Mesenchymal stem cell (in vitro differentiated cells and primary cell): ENCODE measurements around the gene RFWD3.
"Not testable (repeated sequence)": the region's sequence is repeated elsewhere in the genome, so short reads cannot be mapped to it uniquely, and the experiment has no call there.

Experiments
- DNase-seq: peaks from one replicate; pipeline ENCODE4 v3.0.0-alpha.2; 2013
- H2AFZ ChIP-seq: one replicate; pipeline ENCODE4 v1.6.1; 2013; ENCODE audit warnings: low read depth, mild to moderate bottlenecking, control low read depth, inconsistent platforms, low read length, moderate library complexity
- H2AK5ac ChIP-seq: 2 replicates; pipeline ENCODE4 v1.6.1; 2013; ENCODE audit warnings: low read length, moderate library complexity, mild to moderate bottlenecking, inconsistent platforms; ENCODE audit not compliant: severe bottlenecking
- H2BK120ac ChIP-seq: one replicate; pipeline ENCODE4 v1.6.1; 2013; ENCODE audit warnings: low read depth, mild to moderate bottlenecking, inconsistent platforms, low read length, moderate library complexity
- H2BK12ac ChIP-seq, 2 experiments: one replicate each; pipeline ENCODE4 v1.6.1; 2013; ENCODE audit warnings: inconsistent platforms in 2 of 2, low read length in 2 of 2, mild to moderate bottlenecking in 2 of 2, moderate library complexity in 2 of 2, control low read depth in 1 of 2
- H2BK15ac ChIP-seq: one replicate; pipeline ENCODE4 v1.6.1; 2013; ENCODE audit warnings: mild to moderate bottlenecking, low read depth, inconsistent platforms; ENCODE audit not compliant: poor library complexity, severe bottlenecking
- H2BK5ac ChIP-seq: 2 replicates; pipeline ENCODE4 v1.6.1; 2013; ENCODE audit warnings: low read depth, mild to moderate bottlenecking, low read length, control low read depth, inconsistent platforms; ENCODE audit not compliant: poor library complexity, severe bottlenecking
- H3K14ac ChIP-seq, 2 experiments: one replicate each; pipeline ENCODE4 v1.6.1; 2013; ENCODE audit warnings: inconsistent platforms in 2 of 2, low read length in 2 of 2, control low read depth in 1 of 2, mild to moderate bottlenecking in 1 of 2, moderate library complexity in 1 of 2
- H3K18ac ChIP-seq, 2 experiments: one replicate each; pipeline ENCODE4 v1.6.1; 2013; ENCODE audit warnings: inconsistent platforms in 2 of 2, low read length in 2 of 2, control low read depth in 1 of 2, low read depth in 1 of 2, mild to moderate bottlenecking in 1 of 2
- H3K23ac ChIP-seq, 2 experiments: one replicate each; pipeline ENCODE4 v1.6.1; 2013; ENCODE audit warnings: inconsistent platforms in 2 of 2, low read length in 2 of 2, mild to moderate bottlenecking in 2 of 2, moderate library complexity in 2 of 2, control low read depth in 1 of 2
- H3K27ac ChIP-seq: 2 replicates; pipeline ENCODE4 v1.5.1; 2013; ENCODE audit warnings: mild to moderate bottlenecking, moderate library complexity, low read length, control low read depth, inconsistent platforms; ENCODE audit not compliant: poor library complexity, severe bottlenecking
- H3K27me3 ChIP-seq, 2 experiments: 2 replicates each; pipeline versions ENCODE4 v1.6.1 to v1.7.0; 2013; ENCODE audit warnings: low read length in 2 of 2, mild to moderate bottlenecking in 2 of 2, moderate library complexity in 2 of 2, control low read depth in 1 of 2, inconsistent platforms in 1 of 2; ENCODE audit not compliant: control insufficient read depth in 1 of 2, insufficient read depth in 1 of 2
- H3K36me3 ChIP-seq, 2 experiments: 2 replicates each; pipeline versions ENCODE4 v1.6.1 to v1.7.0; 2013; ENCODE audit warnings: low read length in 2 of 2, control low read depth in 1 of 2, inconsistent platforms in 1 of 2, low read depth in 1 of 2, mild to moderate bottlenecking in 1 of 2; ENCODE audit not compliant: insufficient read depth in 2 of 2, control insufficient read depth in 1 of 2
- H3K4ac ChIP-seq, 2 experiments: one replicate each; pipeline ENCODE4 v1.6.1; 2013; ENCODE audit warnings: inconsistent platforms in 2 of 2, low read length in 2 of 2, mild to moderate bottlenecking in 2 of 2, moderate library complexity in 2 of 2, control low read depth in 1 of 2, low read depth in 1 of 2
- H3K4me1 ChIP-seq: 2 replicates; pipeline ENCODE4 v1.6.1; 2013; ENCODE audit warnings: low read depth, low read length, control low read depth; ENCODE audit not compliant: control insufficient read depth, insufficient read depth
- H3K4me2 ChIP-seq: 2 replicates; pipeline ENCODE4 v1.6.1; 2013; ENCODE audit warnings: low read length, mild to moderate bottlenecking, inconsistent platforms; ENCODE audit not compliant: poor library complexity, severe bottlenecking
- H3K4me3 ChIP-seq, 2 experiments: 2 replicates each; pipeline versions ENCODE4 v1.5.1 to v1.7.0; 2013; ENCODE audit warnings: low read length in 2 of 2, mild to moderate bottlenecking in 2 of 2, control low read depth in 1 of 2, low read depth in 1 of 2; ENCODE audit not compliant: insufficient read depth in 1 of 2
- H3K79me1 ChIP-seq: replicated peaks from 2 replicates; pipeline ENCODE4 v1.6.1; 2013; ENCODE audit warnings: mild to moderate bottlenecking, control low read depth, low read length, inconsistent platforms; ENCODE audit not compliant: poor library complexity, severe bottlenecking
- H3K9ac ChIP-seq: 2 replicates; pipeline ENCODE4 v1.7.0; 2013; ENCODE audit warnings: mild to moderate bottlenecking, low read length, moderate library complexity
- H3K9me3 ChIP-seq: 2 replicates; pipeline ENCODE4 v1.7.0; 2013; ENCODE audit warnings: mild to moderate bottlenecking, low read length; ENCODE audit not compliant: control insufficient read depth
- H4K8ac ChIP-seq: one replicate; pipeline ENCODE4 v1.6.1; 2013; ENCODE audit warnings: inconsistent platforms, mild to moderate bottlenecking, low read length, moderate library complexity
- H4K91ac ChIP-seq: one replicate; pipeline ENCODE4 v1.6.1; 2013; ENCODE audit warnings: mild to moderate bottlenecking, low read length, inconsistent platforms
- WGBS: methylation state at CpG from one replicate; pipeline ENCODE4 v1.1.7; 2013; ENCODE audit warnings: mixed read lengths; 5-methylcytosine and 5-hydroxymethylcytosine counted together

The RFWD3 gene

DNA sequence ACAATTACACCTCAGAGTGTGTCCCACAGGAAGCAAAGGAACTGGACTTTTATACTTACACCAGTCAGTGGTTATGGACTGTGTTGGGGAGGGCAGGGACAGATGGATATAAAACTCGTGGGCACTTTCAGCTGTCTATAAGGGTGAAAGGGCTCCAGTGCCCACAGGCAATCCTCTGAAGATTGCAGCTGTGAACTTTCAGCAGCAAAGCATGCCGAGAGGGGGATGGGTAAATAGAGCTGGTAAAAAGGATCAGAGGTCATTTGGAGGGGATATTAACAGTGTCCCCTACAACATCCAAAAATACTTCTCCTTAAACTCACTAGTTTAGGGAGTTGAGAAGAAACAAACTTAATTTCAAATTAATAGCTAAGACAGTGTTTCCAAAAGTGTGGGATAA lies 13.3 kb upstream of the RFWD3 start:
- H2BK5ac ChIP-seq: no peak overlapping the region
- H2AK5ac ChIP-seq: no peak overlapping the region
- no peak overlapping the region for H3K27ac ChIP-seq
- H2BK12ac ChIP-seq: no peak overlapping the region
- H3K4me2 ChIP-seq: no peak overlapping the region
- no peak overlapping the region for H3K9ac ChIP-seq
- H3K9me3 ChIP-seq: no peaks in the 10 kb centered on the region
- H2BK120ac ChIP-seq: no peak overlapping the region
- H3K18ac ChIP-seq: no peak overlapping the region
- WGBS: 65% methylated on average over 2 of the region's 2 CpGs
- peaks cover 0 to 63% of the 10 kb centered on the region in 2 experiments for H3K36me3 ChIP-seq
- no peak overlapping the region for H3K4me3 ChIP-seq
- H3K79me1 ChIP-seq: no peaks in the 10 kb centered on the region
- no peak overlapping the region for H4K91ac ChIP-seq
- no peak for DNase-seq
- H3K14ac ChIP-seq: no peak overlapping the region
- H4K8ac ChIP-seq: no peak overlapping the region
- no peak overlapping the region for H3K23ac ChIP-seq
- no peak overlapping the region for H2BK15ac ChIP-seq
- no peaks in the 10 kb centered on the region for H3K4me1 ChIP-seq
- H3K27me3 ChIP-seq: peaks cover 0 to 21% of the 10 kb centered on the region in 2 experiments
- no peak overlapping the region for H2AFZ ChIP-seq
- H3K4ac ChIP-seq: no peak overlapping the region

DNA sequence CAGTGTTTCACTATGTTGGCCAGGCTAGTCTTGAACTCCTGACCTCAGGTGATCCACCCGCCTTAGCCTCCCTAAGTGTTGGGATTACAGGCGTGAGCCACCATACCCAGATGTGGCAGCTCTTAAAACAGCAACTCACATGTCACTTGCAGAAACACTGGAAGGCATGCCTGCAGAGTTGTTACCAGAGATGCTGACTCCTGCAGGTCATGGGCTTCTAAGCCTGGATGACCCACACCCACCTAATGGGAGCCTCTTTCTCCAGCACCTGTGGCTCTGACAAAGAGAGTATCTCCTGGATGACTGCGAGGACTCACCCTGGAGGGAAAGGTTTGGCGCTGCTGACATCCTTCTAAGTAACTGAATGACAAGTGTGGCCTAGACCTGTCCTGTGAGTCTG lies 11.2 kb upstream of the RFWD3 start:
- Histone ChIP-seq H3K9ac (no peak overlapping the region), H3K36me3 (peaks cover 0 to 80% of the 10 kb centered on the region in 2 experiments), H3K4me2 (no peak overlapping the region), H2BK5ac (no peak overlapping the region), H2BK12ac (no peak overlapping the region), H2AK5ac (no peak overlapping the region), H4K8ac (no peak overlapping the region), H3K14ac (no peak overlapping the region), H3K4me1 (no peaks in the 10 kb centered on the region), H3K23ac (no peak overlapping the region), H3K4ac (no peak overlapping the region), H4K91ac (no peak overlapping the region), H3K4me3 (no peak overlapping the region), H2BK15ac (no peak overlapping the region), H3K27ac (no peak overlapping the region), H2BK120ac (no peak overlapping the region), H3K18ac (no peak overlapping the region), H2AFZ (no peak overlapping the region), H3K9me3 (no peaks in the 10 kb centered on the region), H3K27me3 (peaks cover 0 to 29% of the 10 kb centered on the region in 2 experiments), H3K79me1 (no peaks in the 10 kb centered on the region)
- 88% methylated on average over 4 of the region's 4 CpGs for WGBS
- no peak for DNase-seq

DNA sequence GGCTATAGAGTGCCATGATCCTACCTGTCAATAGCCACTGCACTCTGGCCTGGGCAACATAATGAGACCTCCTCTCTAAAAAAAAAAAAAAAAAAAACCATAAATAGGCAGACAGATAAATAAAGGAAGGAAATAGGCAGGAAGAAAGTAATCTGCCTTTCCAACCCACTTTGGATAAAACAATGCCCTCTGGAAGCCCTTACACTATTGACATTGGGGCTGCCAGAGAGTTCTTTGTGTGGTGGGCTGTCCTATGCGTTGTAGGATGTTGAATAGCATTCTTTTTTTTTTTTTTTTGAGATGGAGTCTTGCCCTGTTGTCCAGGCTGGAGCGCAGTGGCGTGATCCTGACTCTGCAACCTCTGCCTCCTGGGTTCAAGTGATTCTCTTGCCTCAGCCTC lies 7.2 kb upstream of the RFWD3 start:
- Histone ChIP-seq H3K9me3 (no peaks in the 10 kb centered on the region), H2BK5ac (no peak overlapping the region), H3K4me3 (no peak overlapping the region), H3K36me3 (peaks cover 0 to 68% of the 10 kb centered on the region in 2 experiments), H2BK12ac (no peak overlapping the region), H3K23ac (no peak overlapping the region), H2BK120ac (no peak overlapping the region), H3K4ac (no peak overlapping the region), H3K4me1 (no peaks in the 10 kb centered on the region), H3K9ac (no peak overlapping the region), H2AFZ (no peak overlapping the region), H3K4me2 (no peak overlapping the region), H3K27me3 (peaks cover 0 to 38% of the 10 kb centered on the region in 2 experiments), H2BK15ac (no peak overlapping the region), H4K8ac (no peak overlapping the region), H2AK5ac (no peak overlapping the region), H3K18ac (no peak overlapping the region), H3K14ac (no peak overlapping the region), H3K27ac (no peak overlapping the region), H4K91ac (no peak overlapping the region), H3K79me1 (no peaks in the 10 kb centered on the region)
- DNase-seq: no peak
- 72% methylated on average over 1 of the region's 3 CpGs for WGBS

DNA sequence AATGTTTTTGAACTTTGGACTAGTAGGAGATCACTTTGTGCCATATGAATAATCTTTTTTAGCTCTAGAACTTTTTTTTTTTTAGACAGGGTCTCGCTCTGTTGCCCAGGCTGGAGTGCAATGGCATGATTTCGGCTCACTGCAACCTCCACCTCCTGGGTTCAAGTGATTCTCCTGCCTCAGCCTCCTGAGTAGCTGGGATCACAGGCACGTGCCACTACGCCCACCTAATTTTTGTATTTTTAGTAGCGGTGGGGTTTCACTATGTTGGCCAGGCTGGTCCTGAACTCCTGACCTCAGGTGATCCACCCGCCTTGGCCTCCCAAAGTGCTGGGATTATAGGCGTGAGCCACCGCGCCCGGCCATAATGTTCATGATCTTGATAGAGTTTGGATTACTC lies 2.2 kb upstream of the RFWD3 start:
- H2BK15ac ChIP-seq, H3K9ac ChIP-seq, H2AK5ac ChIP-seq, DNase-seq, H2BK5ac ChIP-seq, H3K27ac ChIP-seq, H3K9me3 ChIP-seq, H3K4me2 ChIP-seq, H3K4me3 ChIP-seq, H3K4me1 ChIP-seq, H2BK12ac ChIP-seq, H3K14ac ChIP-seq, H3K23ac ChIP-seq, H4K8ac ChIP-seq, H3K18ac ChIP-seq, H3K4ac ChIP-seq, H2AFZ ChIP-seq, H2BK120ac ChIP-seq, H3K79me1 ChIP-seq, H4K91ac ChIP-seq: not testable (repeated sequence)
- H3K36me3 ChIP-seq: peaks cover 14 to 37% of the 10 kb centered on the region in 2 experiments
- WGBS: 100% methylated on average over 5 of the region's 10 CpGs
- peaks cover 0 to 17% of the 10 kb centered on the region in 2 experiments for H3K27me3 ChIP-seq
